B cell (primary cell): Measurements from ENCODE around the gene CPNE1. TPM values are rescaled to one million over a fixed set of nuclear protein-coding genes. Genes with fewer than 3 reads are reported as not detected.

Experiments
- ATAC-seq: fragments of 200-7000 bp; cut with Tn5 transposase; one replicate; pipeline ENCODE4 v1.10.0; 2021; ENCODE audit warnings: low read depth, mild to moderate bottlenecking, moderate number of reproducible peaks, moderate library complexity
- CTCF ChIA-PET: fragments of 350-600 bp; sonication (Branson Sonifier 250); formaldehyde crosslinking; loops from one replicate; lab custom pipeline; 2021; ENCODE audit warnings: antibody characterized with exemption, inconsistent platforms; lab: Charles Lee
- POLR2A ChIA-PET: fragments of 350-600 bp; sonication (Branson Sonifier 250); formaldehyde crosslinking; loops from one replicate; lab custom pipeline; 2021; ENCODE audit warnings: antibody characterized with exemption; lab: Charles Lee
- DNase-seq: peaks from one replicate; pipeline ENCODE4 v3.0.0; 2013
- H2AFZ ChIP-seq: 2 replicates; pipeline ENCODE4 v1.6.1; 2012; ENCODE audit warnings: mild to moderate bottlenecking, low read depth, low read length; ENCODE audit not compliant: insufficient read depth, poor library complexity, severe bottlenecking
- H3K27ac ChIP-seq, 2 donors: 1 replicate in 1 of 2; 2 replicates in 1 of 2; pipeline ENCODE4 v1.5.1; 2012 to 2013; ENCODE audit warnings: low read length in 2 of 2, mild to moderate bottlenecking in 2 of 2, moderate library complexity in 1 of 2
- H3K27me3 ChIP-seq, 4 experiments: fragments of 200-600 bp in 1 of 4; sonication (generic) in 1 of 4; replicated peaks in 1 of 4; 1 replicate in 2 of 4; 2 replicates in 2 of 4; pipeline versions ENCODE4 v1.6.1 to v1.7.0; 2013 to 2016; ENCODE audit warnings: low read length in 3 of 4, mild to moderate bottlenecking in 2 of 4, mixed read lengths in 1 of 4, moderate library complexity in 1 of 4; ENCODE audit not compliant: insufficient read depth in 4 of 4, control insufficient read depth in 3 of 4; ENCODE audit errors: control extremely low read depth in 1 of 4
- H3K36me3 ChIP-seq, 2 experiments: replicated peaks in 1 of 2; 1 replicate in 1 of 2; 2 replicates in 1 of 2; pipeline versions ENCODE4 v1.6.1 to v1.7.1; 2013; ENCODE audit warnings: low read length in 1 of 2; ENCODE audit not compliant: insufficient read depth in 2 of 2, control insufficient read depth in 1 of 2; ENCODE audit errors: control extremely low read depth in 1 of 2, extremely low read depth in 1 of 2
- H3K4me1 ChIP-seq, 2 donors: fragments of 200-600 bp in 1 of 2; sonication (generic) in 1 of 2; 1 replicate in 1 of 2; 2 replicates in 1 of 2; pipeline versions ENCODE4 v1.5.1 to v1.6.1; 2013 to 2017; ENCODE audit warnings: low read length in 2 of 2; ENCODE audit not compliant: control insufficient read depth in 2 of 2, insufficient read depth in 2 of 2
- H3K4me2 ChIP-seq: replicated peaks from 2 replicates; pipeline ENCODE3; 2012; ENCODE audit warnings: mild to moderate bottlenecking, low read depth, low read length; ENCODE audit not compliant: poor library complexity, severe bottlenecking
- H3K4me3 ChIP-seq, 5 experiments: fragments of 200-600 bp in 1 of 5; sonication (generic) in 1 of 5; 1 replicate in 3 of 5; 2 replicates in 2 of 5; pipeline versions ENCODE4 v1.5.1 to v1.7.0; 2011 to 2016; ENCODE audit warnings: low read length in 4 of 5, mild to moderate bottlenecking in 4 of 5, low read depth in 2 of 5, control low read depth in 1 of 5, moderate library complexity in 1 of 5; ENCODE audit not compliant: insufficient read depth in 1 of 5; ENCODE audit errors: control extremely low read depth in 1 of 5, extremely low read depth in 1 of 5
- H3K79me2 ChIP-seq: fragments of 200-600 bp; sonication (generic); one replicate; pipeline ENCODE4 v1.6.0; 2016; ENCODE audit warnings: low read length; ENCODE audit not compliant: control insufficient read depth, insufficient read depth
- H3K9ac ChIP-seq: fragments of 200-600 bp; sonication (generic); 2 replicates; pipeline ENCODE4 v1.6.1; 2017; ENCODE audit warnings: mild to moderate bottlenecking, low read length, moderate library complexity
- H3K9me3 ChIP-seq, 3 donors: one replicate each; pipeline versions ENCODE4 v1.6.1 to v1.7.1; 2013; ENCODE audit warnings: low read length in 2 of 3; ENCODE audit not compliant: control insufficient read depth in 2 of 3, insufficient read depth in 1 of 3; ENCODE audit errors: control extremely low read depth in 1 of 3
- H4K20me1 ChIP-seq: 2 replicates; pipeline ENCODE4 v1.6.0; 2012; ENCODE audit warnings: mild to moderate bottlenecking, low read length; ENCODE audit not compliant: insufficient read depth, control insufficient read depth, poor library complexity, severe bottlenecking
- H3K27ac Mint-ChIP-seq: one replicate; pipeline ENCODE4 v1.8.0; 2021; ENCODE audit warnings: mixed read lengths
- H3K27me3 Mint-ChIP-seq: one replicate; pipeline ENCODE4 v1.8.0; 2021; ENCODE audit warnings: mixed read lengths
- H3K4me1 Mint-ChIP-seq: one replicate; pipeline ENCODE4 v1.8.0; 2021; ENCODE audit warnings: mixed read lengths
- H3K4me3 Mint-ChIP-seq: one replicate; pipeline ENCODE4 v1.8.0; 2021; ENCODE audit warnings: mixed read lengths
- H3K9me3 Mint-ChIP-seq: one replicate; pipeline ENCODE4 v1.8.0; 2022; ENCODE audit warnings: mixed read lengths; ENCODE audit not compliant: insufficient read depth
- EZH2 ChIP-seq: IDR thresholded peaks from 2 replicates; pipeline ENCODE4 v1.6.1; 2012; ENCODE audit warnings: borderline replicate concordance, low read depth, mild to moderate bottlenecking, moderate library complexity, low read length; ENCODE audit not compliant: insufficient read depth, poor library complexity, severe bottlenecking
- WGBS: methylation state at CpG from one replicate; pipeline ENCODE4 v1.1.5; 2013; ENCODE audit warnings: missing lambda C conversion rate; ENCODE audit not compliant: insufficient coverage; 5-methylcytosine and 5-hydroxymethylcytosine counted together
- intact Hi-C: fragments of 100-400 bp; cut with micrococcal nuclease; formaldehyde crosslinking; loops from one replicate; pipeline ENCODE4 v1.10.0; 2022
- polyA plus RNA-seq: library from polyadenylated mRNA; depleted of rRNA; stranded (reverse); fragments of >200 nt; gene quantifications from 2 replicates; pipeline ENCODE4 v1.2.3, GENCODE V29; 2012
- total RNA-seq, 2 donors: library from RNA; stranded (reverse); fragments of 120-200 nt in 1 of 2; gene quantifications; 1 replicate in 1 of 2; 2 replicates in 1 of 2; pipeline versions ENCODE4 v1.2.3 to v1.2.4, GENCODE V29; 2013 to 2022
- TF ChIP-seq, protein P1 (sequence below): fragments of 200-600 bp; IDR thresholded peaks from one replicate; pipeline ENCODE4 v1.8.0; 2022; ENCODE audit warnings: antibody characterized with exemption, mild to moderate bottlenecking

CPNE1 gene
- total and polyA plus RNA-seq, 2 donors (not counting 1 experiment from before 2014, with no cell fraction given): 321 to 323 TPM

- no peak overlapping the region for H3K27ac ChIP-seq
- H3K27ac Mint-ChIP-seq: peak overlapping the region; percentile 46
- peak overlapping the region; percentile 95 for H3K4me3 Mint-ChIP-seq
- DNase-seq (peak; percentile 50), ATAC-seq (no peak)
- TF ChIP-seq EZH2: no peak
- TF ChIP-seq, protein P1, sequence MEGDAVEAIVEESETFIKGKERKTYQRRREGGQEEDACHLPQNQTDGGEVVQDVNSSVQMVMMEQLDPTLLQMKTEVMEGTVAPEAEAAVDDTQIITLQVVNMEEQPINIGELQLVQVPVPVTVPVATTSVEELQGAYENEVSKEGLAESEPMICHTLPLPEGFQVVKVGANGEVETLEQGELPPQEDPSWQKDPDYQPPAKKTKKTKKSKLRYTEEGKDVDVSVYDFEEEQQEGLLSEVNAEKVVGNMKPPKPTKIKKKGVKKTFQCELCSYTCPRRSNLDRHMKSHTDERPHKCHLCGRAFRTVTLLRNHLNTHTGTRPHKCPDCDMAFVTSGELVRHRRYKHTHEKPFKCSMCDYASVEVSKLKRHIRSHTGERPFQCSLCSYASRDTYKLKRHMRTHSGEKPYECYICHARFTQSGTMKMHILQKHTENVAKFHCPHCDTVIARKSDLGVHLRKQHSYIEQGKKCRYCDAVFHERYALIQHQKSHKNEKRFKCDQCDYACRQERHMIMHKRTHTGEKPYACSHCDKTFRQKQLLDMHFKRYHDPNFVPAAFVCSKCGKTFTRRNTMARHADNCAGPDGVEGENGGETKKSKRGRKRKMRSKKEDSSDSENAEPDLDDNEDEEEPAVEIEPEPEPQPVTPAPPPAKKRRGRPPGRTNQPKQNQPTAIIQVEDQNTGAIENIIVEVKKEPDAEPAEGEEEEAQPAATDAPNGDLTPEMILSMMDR: no peak
- intact Hi-C loops: loop anchor here (2.0 to 5.0 kb wide), 4 partner anchors 126 to 471 kb away; partner anchors contain the start of genes EDEM2 and UQCC1
- no peaks in the 10 kb centered on the region for H3K79me2 ChIP-seq
- peak overlapping the region in 4 of 5 experiments; percentile 28 to 58 (median 42) for H3K4me3 ChIP-seq
- H3K27me3 Mint-ChIP-seq: no peaks in the 10 kb centered on the region
- H3K9me3 Mint-ChIP-seq: no peaks in the 10 kb centered on the region
- peaks cover 8% of the 10 kb centered on the region for H4K20me1 ChIP-seq
- POLR2A ChIA-PET: interaction anchor here (0.5 to 4.6 kb wide), 5 partner anchors 13 to 101 kb away, joined by 3 to 38 read pairs (median 3); partner anchors contain the start of genes CPNE1 and RBM12
- H3K36me3 ChIP-seq: no peaks in the 10 kb centered on the region
- 13% methylated on average over 33 of the region's 35 CpGs for WGBS
- H3K4me1 Mint-ChIP-seq: peaks cover 38% of the 10 kb centered on the region
- peaks cover 0 to 5% (median 2%) of the 10 kb centered on the region in 4 experiments for H3K27me3 ChIP-seq
- H3K4me2 ChIP-seq: peak overlapping the region; percentile 100
- peaks cover 23 to 39% of the 10 kb centered on the region in 2 donors for H3K4me1 ChIP-seq
- CTCF ChIA-PET: interaction anchor here (0.8 to 3.4 kb wide), 18 partner anchors 12 to 266 kb away, joined by 3 to 25 read pairs (median 4); partner anchors contain the start of genes NFS1, RBM39 and ROMO1
- H3K9me3 ChIP-seq: peaks cover 0 to 5% (median 0%) of the 10 kb centered on the region in 3 donors
- peak overlapping the region; percentile 69 for H2AFZ ChIP-seq
- H3K9ac ChIP-seq: peak overlapping the region; percentile 61
Observed at GRCh38 chr20:35618263-35619131, 46.2 kb downstream of the CPNE1 start.
